C4-2B (cell line): ENCODE data around the gene SEBOX.

ENCODE experiments used
- CTCF ChIP-seq: fragments of 450-650 bp; conservative IDR thresholded peaks from 2 replicates; pipeline ENCODE4 v1.5.1; 2017; ENCODE audit warnings: mild to moderate bottlenecking
- ZFX ChIP-seq: fragments of 450-650 bp; IDR thresholded peaks from 2 replicates; pipeline ENCODE4 v1.6.1; 2017

DNA sequence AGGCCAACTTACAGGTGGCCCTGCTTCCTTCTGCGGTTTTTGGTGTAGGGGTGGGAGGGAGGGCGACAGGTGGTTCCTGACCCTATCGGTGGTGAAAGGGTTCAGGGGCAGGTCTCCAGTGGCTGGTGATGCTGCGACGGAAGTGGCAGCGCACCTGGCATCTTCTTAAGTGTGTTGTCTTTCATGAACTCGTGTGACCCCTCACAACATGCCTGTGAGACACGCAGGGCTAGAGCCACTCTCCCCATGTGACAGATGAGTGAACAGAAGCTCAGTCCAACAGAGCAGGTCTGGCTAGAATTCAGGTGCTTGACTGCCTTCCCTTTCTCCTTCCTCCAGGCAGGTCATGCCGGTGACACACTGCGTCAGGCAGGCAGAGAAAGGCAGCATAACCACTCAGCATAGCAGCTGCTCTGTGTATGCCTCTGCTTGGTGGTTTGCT lies 21.5 kb downstream of the SEBOX start:
- TF ChIP-seq CTCF: no peak
- no peak for TF ChIP-seq ZFX
